Measurements from ENCODE around the gene ZNF280A.
"Not testable (repeated sequence)": the region's sequence is repeated elsewhere in the genome, so short reads cannot be mapped to it uniquely, and the experiment has no call there.

ZNF280A gene

GRCh38 chr22:22545084-22545483 lies 25.0 kb upstream of the ZNF280A start:
- DNase-seq (ENCODE audit: low read depth in 2 of 2): no peak

GRCh38 chr22:22538226-22538989 lies 18.3 kb upstream of the ZNF280A start:
- DNase-seq (ENCODE audit: low read depth in 2 of 2): no peak

GRCh38 chr22:22536916-22537315 lies 16.8 kb upstream of the ZNF280A start:
- no peak for DNase-seq (ENCODE audit: low read depth in 2 of 2)

- DNase-seq (ENCODE audit: low read depth in 2 of 2): no peak
Measured at GRCh38 chr22:22536515-22536914, 16.4 kb upstream of the ZNF280A start.

- DNase-seq (ENCODE audit: low read depth in 2 of 2): no peak
Measured at GRCh38 chr22:22535662-22536061, 15.6 kb upstream of the ZNF280A start.

GRCh38 chr22:22534604-22535415 lies 14.7 kb upstream of the ZNF280A start:
- no peak for DNase-seq (ENCODE audit: low read depth in 2 of 2)

- no peak for DNase-seq (ENCODE audit: low read depth in 2 of 2)
Measured at GRCh38 chr22:22533863-22534262, 13.8 kb upstream of the ZNF280A start.

GRCh38 chr22:22533417-22533816 lies 13.3 kb upstream of the ZNF280A start:
- DNase-seq (ENCODE audit: low read depth in 2 of 2): no peak

GRCh38 chr22:22532547-22533071 lies 12.5 kb upstream of the ZNF280A start:
- not testable (repeated sequence) for DNase-seq (ENCODE audit: low read depth in 2 of 2)

- DNase-seq (ENCODE audit: low read depth in 2 of 2): no peak
Measured at GRCh38 chr22:22531770-22532546, 11.9 kb upstream of the ZNF280A start.

GRCh38 chr22:22528780-22529179 lies 8.7 kb upstream of the ZNF280A start:
- DNase-seq (ENCODE audit: low read depth in 2 of 2): no peak

- no peak for DNase-seq (ENCODE audit: low read depth in 2 of 2)
Measured at GRCh38 chr22:22527312-22527711, 7.2 kb upstream of the ZNF280A start.

- no peak for DNase-seq (ENCODE audit: low read depth in 2 of 2)
Measured at GRCh38 chr22:22526125-22526912, 6.2 kb upstream of the ZNF280A start.

- no peak for DNase-seq (ENCODE audit: low read depth in 2 of 2)
Measured at GRCh38 chr22:22523494-22523893, 3.4 kb upstream of the ZNF280A start.

GRCh38 chr22:22521631-22522030 lies 1.6 kb upstream of the ZNF280A start:
- no peak for DNase-seq (ENCODE audit: low read depth in 2 of 2)

GRCh38 chr22:22520667-22521602 lies 865 bp upstream of the ZNF280A start:
- no peak for DNase-seq (ENCODE audit: low read depth in 2 of 2)

- no peak for DNase-seq (ENCODE audit: low read depth in 2 of 2)
Measured at GRCh38 chr22:22519591-22519990, 479 bp downstream of the ZNF280A start.

GRCh38 chr22:22516992-22517391 lies 3.1 kb downstream of the ZNF280A start:
- no peak for DNase-seq (ENCODE audit: low read depth in 2 of 2)

- no peak for DNase-seq (ENCODE audit: low read depth in 2 of 2)
Measured at GRCh38 chr22:22515890-22516289, 4.2 kb downstream of the ZNF280A start.

GRCh38 chr22:22514431-22514830 lies 5.6 kb downstream of the ZNF280A start:
- DNase-seq (ENCODE audit: low read depth in 2 of 2): not testable (repeated sequence)
